ENCODE results near the gene NFAT5.

DNA sequence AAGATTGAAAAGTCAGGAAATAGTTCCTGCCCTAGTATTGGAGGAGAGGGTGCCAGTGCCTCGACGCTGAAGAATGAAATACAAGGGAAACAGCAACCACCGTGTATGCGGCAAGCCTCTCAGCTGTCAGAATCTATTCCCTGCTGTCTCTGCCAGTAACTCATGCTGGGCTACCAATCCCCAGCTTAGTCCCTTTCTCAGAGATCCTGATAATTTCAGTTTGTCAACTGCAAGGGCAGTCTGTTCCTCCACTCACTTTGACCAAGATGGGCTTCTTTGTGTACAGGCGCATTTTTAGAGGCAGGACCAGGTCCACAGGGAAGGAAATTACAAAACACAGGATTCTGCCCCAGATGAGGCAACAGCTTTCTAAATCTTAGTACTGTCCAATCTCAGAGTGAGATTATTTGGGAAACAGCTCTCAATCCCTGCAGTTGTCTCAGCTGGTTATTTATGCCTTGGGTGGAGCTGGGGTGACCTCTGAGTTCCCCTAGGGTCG lies 159.3 kb downstream of the NFAT5 start:
- TF ChIP-seq, protein P1, sequence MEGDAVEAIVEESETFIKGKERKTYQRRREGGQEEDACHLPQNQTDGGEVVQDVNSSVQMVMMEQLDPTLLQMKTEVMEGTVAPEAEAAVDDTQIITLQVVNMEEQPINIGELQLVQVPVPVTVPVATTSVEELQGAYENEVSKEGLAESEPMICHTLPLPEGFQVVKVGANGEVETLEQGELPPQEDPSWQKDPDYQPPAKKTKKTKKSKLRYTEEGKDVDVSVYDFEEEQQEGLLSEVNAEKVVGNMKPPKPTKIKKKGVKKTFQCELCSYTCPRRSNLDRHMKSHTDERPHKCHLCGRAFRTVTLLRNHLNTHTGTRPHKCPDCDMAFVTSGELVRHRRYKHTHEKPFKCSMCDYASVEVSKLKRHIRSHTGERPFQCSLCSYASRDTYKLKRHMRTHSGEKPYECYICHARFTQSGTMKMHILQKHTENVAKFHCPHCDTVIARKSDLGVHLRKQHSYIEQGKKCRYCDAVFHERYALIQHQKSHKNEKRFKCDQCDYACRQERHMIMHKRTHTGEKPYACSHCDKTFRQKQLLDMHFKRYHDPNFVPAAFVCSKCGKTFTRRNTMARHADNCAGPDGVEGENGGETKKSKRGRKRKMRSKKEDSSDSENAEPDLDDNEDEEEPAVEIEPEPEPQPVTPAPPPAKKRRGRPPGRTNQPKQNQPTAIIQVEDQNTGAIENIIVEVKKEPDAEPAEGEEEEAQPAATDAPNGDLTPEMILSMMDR (IDR thresholded peaks at IDR 0.05), result no peak
- no peak for TF ChIP-seq POLR2A (IDR thresholded peaks at IDR 0.05)

All from testis (tissue), 2 donors.